VCaP (cell line): ENCODE data around the gene GRB10.

Experiments
- H3K27ac ChIP-seq: fragments of 450-650 bp; 2 replicates; pipeline ENCODE4 v1.5.1; 2017
- CTCF ChIP-seq: fragments of 450-650 bp; conservative IDR thresholded peaks from 2 replicates; pipeline ENCODE4 v1.5.1; 2017; ENCODE audit warnings: mild to moderate bottlenecking, moderate library complexity

GRB10 gene

DNA sequence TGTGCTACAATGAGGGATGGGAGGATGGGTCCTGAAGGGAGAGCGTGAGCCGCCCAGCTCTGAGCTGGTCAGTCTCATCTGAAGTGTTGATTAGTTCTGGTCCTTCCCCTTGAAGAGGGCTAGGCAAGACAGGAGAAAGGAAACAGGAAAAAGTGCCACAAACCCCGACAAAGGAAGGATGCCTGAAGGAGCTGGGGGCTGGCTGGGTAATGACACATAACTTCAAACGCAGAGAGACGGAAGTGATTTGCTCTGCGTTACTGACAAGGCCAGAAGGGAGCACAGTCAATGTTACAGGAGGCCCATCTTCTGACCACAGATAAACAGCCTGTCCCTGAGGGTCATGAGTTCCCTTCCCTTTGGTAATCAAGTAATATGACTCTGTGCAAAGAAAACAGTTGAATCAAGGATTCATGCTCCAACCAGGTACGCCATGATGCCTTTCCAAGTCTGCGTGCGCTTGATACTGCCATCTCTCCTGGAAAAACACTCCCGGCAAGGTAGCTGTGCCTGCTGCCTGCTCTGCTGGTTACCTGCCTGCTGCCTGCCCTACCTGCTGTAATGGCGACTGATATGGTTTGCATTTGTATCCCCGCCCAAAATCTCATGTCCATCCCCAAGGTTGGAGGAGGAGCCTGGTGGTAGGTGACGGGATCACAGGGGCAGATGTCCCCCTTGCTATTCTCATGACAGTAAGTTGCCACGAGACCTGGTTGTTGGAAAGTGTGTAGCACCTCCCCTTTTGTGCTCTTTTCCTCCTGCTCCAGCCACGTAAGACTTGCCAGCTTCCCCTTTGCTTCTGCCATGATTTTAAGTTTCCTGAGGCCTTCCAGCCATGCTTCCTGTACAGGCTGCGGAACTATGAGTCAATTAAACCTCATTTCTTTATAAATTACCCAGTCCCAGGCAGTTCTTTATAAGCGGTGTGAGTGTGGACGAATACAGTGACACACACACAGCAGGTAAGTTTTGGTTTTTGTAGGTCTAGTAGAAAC lies 57.9 kb downstream of the GRB10 start:
- no peak for TF ChIP-seq CTCF
- no peak overlapping the region for H3K27ac ChIP-seq

GRCh38 chr7:50723888-50724287 lies 58.8 kb downstream of the GRB10 start:
- no peak for TF ChIP-seq CTCF
- no peak overlapping the region for H3K27ac ChIP-seq

DNA sequence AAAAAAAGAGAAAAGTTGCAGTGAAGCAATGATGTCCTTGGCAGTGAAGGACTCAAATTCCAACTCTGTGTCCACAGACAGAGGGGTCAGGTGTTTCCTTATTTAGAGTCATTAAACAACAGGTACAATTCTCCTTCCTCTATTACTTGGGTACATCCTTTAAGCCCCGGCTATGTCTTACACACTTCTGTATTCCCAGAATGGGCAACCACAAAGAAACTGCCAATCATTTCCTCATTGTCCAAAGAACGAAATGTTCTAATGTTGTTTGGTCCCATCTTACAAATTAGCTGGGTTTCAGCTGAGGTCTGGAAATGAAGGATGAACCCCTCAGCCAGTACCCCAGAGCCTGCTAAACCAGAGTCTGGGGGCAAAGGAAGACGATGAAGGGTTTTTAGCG lies 59.5 kb downstream of the GRB10 start:
- no peak overlapping the region for H3K27ac ChIP-seq
- TF ChIP-seq CTCF, result no peak

GRCh38 chr7:50721661-50722259 lies 60.9 kb downstream of the GRB10 start:
- TF ChIP-seq CTCF, result no peak
- no peak overlapping the region for H3K27ac ChIP-seq

DNA sequence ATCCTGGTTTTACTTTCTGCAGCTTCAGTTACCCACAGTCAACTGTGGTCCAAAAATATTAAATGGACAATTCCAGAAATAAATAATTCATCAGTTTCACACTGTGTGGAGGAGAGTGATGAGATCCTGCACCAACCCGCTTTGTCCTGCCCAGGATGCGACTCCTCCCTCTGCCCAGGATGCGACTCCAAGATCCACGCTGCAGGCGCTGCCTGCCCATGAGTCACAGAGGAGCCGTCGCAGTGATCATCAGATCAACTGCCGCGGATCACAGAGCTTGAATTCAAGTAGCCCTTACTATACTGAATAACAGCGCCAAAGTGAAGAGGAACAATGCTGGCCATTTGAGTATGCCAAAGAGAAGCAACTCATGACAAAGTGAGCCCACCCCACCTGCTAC lies 61.5 kb downstream of the GRB10 start:
- no peak overlapping the region for H3K27ac ChIP-seq
- no peak for TF ChIP-seq CTCF

DNA sequence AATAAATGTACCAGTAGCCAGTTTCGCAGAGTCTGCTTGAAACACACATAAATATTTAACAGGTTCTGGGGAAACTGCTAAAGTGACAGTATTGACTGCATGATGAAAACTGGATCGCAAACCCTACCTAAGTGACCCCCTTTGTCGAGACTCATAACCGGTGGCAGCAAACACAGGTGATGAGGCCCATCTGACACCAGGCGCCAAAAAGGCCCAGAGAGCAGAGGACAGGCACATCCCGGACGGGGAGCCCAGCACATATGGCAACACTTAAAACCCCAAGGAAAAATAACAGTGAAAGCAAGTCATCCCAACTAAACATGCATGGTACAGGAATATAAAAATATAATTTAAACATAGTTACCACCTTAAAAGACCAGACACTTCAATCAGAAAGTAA lies 62.4 kb downstream of the GRB10 start:
- H3K27ac ChIP-seq, result peak overlapping the region; percentile 53
- TF ChIP-seq CTCF, result no peak

DNA sequence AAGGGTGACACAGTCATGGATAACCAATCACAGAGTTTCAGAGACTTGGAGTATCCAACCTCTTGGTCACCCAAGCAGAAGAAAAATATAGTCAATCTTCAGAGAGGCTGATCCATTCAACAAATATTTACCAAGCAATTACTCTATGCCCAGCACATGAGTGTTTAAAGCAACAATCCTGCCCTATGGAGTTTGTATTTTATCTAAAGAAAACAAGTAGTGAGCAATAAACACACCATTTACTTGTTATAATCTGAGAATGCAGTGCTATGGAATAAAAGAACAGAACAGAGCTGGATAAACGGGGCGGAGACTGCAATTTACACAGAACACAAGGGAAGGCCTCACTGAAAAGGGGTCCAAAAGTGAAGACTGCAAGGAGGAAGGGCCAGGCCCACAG lies 63.8 kb downstream of the GRB10 start:
- TF ChIP-seq CTCF, result no peak
- H3K27ac ChIP-seq, result peak overlapping the region; percentile 53
